Stimulated activated CD4-positive, alpha-beta T cell treated with anti-CD3 and anti-CD28 coated beads, TNF-alpha, amount 100 ng/mL, for 4 hours (primary cell): Measurements from ENCODE around the gene KRTAP1-3.
"Not testable (repeated sequence)": the region's sequence is repeated elsewhere in the genome, so short reads cannot be mapped to it uniquely, and the experiment has no call there.

Source experiments
- DNase-seq, 3 experiments: peaks; one replicate each; pipeline ENCODE4 v3.0.0-alpha.2; 2020; ENCODE audit warnings: low read depth in 3 of 3

The KRTAP1-3 gene, protein sequence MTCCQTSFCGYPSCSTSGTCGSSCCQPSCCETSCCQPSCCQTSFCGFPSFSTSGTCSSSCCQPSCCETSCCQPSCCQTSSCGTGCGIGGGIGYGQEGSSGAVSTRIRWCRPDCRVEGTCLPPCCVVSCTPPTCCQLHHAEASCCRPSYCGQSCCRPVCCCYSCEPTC

DNA sequence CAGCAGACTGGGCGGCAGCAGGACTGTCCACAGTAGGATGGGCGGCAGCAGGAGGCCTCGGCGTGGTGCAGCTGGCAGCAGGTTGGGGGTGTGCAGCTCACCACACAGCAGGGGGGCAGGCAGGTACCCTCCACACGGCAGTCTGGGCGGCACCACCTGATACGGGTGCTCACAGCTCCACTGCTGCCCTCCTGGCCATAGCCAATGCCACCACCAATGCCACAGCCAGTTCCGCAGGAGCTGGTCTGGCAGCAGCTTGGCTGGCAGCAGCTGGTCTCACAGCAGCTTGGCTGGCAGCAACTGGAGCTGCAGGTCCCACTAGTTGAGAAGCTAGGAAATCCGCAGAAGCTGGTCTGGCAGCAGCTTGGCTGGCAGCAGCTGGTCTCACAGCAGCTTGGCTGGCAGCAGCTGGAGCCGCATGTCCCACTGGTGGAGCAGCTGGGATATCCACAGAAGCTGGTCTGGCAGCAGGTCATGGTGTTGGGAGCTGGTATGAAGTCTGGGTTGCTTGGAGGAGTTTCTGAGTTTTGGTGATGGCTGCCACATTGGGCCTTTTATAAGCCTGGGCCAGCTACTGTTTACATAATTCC lies at the start of gene KRTAP1-3:
Gene KRTAP1-3 (minus strand): TSS at position 529 of the 590 bp plus-strand sequence. CDS start 53 bp downstream, at position 476.
- DNase-seq: not testable (repeated sequence)

DNA sequence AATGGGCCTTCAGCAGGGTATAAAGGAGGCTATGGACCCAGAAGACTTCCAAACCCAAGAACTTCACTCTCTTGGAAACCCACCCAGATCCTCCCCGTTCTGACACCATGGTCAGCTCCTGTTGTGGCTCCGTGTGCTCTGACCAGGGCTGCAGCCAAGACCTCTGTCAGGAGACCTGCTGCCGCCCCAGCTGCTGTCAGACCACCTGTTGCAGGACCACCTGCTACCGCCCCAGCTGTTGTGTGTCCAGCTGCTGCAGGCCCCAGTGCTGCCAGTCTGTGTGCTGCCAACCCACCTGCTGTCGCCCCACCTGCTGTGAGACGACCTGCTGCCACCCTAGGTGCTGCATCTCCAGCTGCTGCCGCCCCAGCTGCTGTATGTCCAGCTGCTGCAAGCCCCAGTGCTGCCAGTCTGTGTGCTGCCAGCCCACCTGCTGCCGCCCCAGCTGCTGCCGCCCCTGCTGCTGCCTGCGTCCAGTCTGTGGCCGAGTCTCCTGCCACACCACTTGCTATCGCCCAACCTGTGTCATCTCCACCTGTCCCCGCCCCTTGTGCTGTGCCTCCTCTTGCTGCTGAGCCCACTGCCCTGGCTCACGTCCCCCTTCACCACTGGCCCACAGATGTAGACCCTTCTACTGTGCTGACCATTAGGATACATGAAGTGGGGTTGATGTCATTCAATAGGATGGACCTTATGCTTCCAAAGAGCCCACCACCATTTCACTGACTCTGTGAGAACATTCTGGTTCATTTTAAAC lies 49.6 kb upstream of the KRTAP1-3 start, which contains the start of gene KRTAP4-7:
Gene KRTAP4-7 (plus strand): TSS at position 51 of the 757 bp plus-strand sequence. CDS start 57 bp downstream, at position 108.
- not testable (repeated sequence) for DNase-seq

DNA sequence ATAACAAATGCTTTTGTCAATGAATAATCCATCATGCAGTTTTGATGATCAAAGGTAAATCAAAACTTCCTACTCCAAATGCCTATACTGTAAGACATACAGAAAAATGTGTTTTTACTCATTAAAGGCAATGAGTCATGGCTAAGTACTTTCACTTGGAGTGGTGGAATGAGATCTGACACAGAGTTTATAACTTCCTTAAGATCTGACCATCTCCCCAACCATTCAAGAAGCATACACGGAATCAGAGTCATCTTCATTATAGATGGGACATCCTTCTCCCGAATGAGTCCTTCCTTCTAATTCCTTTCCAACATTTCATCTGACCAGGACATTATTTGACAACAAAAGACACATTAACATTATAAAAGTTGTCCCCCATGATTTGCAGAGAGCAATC lies 48.8 kb upstream of the KRTAP1-3 start:
- DNase-seq: not testable (repeated sequence)

DNA sequence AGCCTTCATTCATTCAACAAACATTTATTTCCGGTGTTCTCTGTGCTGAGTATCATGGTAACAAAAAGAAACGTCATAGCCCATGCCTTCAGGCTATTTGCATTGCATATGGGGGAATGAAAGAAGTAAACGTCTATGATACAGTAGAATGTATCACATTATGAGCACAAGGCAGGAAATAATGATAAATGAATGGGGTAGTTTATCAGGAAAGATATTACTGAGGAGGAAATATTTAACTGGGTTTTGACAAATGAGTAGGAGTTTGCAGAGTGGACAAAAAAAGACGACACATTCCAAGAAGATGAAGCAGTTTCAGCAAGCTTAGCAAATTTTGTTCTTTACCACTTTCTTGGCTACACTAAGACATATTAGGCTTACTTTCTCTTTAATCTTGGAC lies 48.0 kb upstream of the KRTAP1-3 start:
- no peak for DNase-seq

DNA sequence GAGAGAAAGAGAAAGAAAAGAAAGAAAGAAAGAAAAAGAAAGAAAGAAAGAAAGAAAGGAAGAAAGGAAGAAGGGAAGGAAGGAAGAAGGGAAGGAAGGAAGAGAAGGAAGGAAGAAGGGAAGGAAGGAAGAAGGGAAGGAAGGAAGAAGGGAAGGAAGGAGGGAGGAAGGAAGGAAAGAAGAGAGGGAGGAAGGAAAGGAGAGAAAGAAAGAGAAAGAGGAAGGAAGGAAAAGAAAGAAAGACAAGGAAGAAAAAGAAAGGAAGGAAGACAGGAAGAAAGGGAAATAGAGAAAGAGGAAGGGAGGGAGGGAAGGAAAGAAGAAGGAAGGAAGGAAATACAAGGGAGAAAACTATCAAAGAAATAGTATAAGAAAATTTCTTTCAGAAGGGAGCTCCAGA lies 42.1 kb upstream of the KRTAP1-3 start:
- no peak for DNase-seq

DNA sequence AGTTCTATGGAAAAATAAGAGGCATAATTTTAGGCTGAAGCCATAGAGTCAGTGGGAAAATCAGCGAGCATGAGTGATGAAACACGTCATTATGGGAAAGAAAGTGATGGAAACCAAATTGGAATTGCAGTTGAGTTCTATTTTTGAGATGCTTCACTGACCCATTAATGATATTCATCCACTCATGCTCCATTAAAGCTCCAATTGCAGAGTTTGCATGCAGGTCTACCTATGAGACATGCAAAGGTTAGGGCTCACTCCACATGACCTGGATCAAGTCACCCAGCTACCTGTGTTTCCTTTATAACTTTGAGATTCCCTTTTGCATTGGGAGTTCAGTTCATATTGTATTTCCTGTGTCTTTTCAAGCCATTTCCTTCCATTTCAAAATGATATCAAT lies 39.0 kb upstream of the KRTAP1-3 start:
- no peak for DNase-seq

DNA sequence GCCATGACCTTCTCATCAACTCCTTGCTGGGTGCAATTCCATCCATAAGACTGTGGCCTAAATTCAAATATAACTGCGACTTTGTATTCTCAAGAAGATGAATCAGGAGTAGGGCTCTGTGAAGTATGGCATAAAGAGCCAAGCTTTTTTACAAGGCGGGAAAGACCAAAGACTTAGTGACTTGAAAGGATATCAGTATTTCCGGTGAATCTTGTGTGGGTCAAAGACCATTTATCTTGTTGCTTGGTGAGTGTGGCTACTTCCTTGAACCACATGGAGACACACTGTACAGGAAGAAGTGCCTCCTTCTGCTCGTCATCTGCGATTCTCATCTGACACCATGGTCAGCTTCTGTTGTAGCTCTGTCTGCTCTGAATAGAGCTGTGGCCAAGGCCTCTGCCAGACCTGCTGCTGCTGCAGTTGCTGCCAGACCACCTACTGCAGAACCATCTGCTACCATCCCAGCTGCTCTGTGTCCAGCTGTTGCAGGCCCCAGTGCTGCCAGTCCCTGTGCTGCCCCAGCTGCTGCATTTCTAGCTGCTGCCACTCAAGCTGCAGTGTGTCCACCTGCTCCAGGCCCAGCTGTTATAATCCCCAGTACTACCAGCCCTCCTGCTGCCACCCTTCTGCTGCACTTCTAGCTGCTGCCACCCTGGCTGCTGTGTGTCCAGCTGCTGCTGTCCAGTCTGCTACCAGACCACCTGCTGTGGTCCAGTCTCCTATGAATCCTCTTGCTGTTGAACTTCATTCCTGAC lies 37.1 kb upstream of the KRTAP1-3 start:
- no peak for DNase-seq

DNA sequence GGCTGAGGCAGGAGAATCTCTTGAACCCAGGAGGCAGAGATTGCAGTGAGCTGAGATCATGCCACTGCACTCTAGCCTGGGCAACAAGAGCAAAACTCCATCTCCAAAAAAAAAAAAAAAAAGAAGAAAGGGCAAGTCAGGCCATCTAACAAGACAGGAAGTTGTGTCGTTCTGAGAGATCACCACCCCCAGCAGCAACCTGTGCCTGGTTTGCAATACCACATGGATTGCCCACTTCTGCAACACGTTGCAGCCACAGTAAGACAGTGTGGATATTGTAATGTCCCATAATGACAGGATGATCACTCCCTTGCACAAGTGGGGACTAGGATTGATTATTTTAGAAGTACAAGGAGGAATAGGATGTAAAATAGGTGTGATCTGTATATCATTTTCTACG lies 34.4 kb upstream of the KRTAP1-3 start:
- DNase-seq: no peak

DNA sequence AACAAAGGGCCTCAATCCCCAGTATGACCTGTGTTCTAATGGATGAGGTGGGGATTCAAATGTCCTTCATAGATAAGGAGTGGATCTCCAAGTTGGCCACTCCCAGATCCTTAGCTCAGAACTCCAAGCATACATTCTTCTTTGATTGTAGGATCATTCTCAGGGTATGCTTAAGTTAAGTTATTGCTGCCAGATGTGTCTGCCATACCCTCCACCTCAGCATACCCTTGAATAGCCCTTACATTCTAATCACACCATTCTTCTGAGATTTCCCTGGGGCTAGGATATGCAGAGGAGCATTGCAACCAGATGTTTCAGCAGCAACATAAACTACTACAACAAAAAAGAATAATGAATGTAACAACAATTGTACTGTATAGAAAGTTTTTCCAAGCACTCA lies 32.6 kb upstream of the KRTAP1-3 start:
- no peak for DNase-seq

DNA sequence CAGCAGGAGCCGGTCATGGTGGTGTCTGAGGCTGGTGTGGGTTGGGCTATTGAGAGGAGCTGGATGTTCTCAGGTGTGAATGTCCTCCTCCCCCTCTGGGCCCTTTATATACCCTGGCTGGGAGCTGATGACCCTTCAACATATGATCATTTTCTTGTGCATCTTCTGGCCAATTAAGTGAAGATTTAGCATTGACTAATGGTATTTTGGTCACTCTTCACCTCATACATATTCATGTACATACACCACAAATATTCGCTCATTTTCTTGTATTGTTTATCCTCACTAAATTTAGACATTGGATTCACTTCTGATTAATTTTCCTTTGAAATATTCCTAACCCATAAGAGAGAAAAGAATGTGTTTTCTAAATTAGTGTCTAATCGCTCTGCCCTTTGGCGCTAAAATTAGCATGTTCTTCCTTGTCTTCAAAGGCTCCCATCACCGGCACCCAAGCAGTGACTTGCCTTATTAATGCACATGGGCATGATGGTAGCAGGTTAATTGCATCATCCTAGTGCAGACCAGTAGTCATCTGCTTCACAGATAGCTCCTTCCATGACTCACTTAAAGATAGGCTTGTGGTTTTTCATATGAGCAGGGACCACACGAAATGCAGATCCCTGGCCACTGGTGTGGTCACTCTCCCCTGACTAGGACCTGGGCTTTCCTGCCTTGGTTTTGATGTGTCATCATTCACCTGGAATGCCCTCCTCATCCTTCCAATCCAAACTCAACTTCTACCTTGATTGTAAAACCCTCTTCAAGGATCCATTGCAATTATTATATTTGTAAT lies 31.4 kb upstream of the KRTAP1-3 start, which contains the start of gene KRTAP2-4:
Gene KRTAP2-4 (minus strand): TSS at position 51 of the 796 bp plus-strand sequence. CDS start 34 bp downstream, at position 17.
- no peak for DNase-seq

DNA sequence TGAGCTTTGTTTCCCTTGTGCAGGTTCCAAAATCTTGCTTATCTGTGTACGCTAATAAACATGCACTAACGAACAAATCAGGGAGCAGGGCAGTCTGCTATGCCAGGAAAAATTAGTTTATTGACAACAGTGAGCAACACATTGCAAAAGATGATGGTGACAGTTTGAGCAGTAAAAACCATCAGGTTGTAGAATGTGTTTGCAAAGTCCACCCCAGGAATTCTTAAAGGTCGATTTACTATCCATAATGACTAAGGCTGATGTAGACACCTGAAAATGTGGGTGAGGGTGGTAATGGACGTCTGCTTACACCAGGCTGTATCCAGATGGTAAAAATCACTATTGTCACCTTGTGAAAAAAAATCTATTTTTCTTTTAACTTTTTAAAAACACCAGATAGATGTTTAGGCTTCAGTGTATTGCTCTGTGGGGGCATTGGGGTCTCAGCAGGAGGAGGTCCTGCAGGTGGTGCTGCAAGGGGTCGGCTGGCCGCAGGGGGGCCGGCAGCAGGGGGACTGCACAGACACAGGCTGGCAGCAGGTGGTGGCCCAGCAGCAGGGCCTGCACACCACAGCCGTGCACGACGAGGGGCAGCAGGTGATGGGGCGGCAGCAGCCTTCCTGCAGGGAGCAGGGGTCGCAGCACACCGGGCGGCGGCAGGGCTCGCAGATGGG lies 30.5 kb upstream of the KRTAP1-3 start:
- DNase-seq: not testable (repeated sequence)

DNA sequence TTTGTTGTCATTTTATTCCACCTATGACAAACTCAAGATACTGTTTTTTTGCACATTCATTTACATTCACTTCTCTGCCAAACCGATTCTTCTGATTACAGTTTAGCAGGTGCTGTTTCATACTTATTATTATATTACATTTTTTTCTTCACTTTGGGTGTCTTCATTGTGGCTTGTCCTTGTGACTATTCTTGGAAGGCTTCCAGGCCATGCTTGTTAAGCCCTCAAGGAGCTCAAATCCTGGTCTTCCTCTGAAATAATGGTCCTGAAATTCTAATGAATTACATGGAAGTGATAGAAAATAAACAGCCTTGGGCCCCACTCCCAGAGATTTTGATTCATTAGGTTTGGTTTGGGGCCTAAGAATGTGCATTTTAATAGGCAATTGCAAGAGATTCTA lies 29.6 kb upstream of the KRTAP1-3 start:
- DNase-seq: no peak

DNA sequence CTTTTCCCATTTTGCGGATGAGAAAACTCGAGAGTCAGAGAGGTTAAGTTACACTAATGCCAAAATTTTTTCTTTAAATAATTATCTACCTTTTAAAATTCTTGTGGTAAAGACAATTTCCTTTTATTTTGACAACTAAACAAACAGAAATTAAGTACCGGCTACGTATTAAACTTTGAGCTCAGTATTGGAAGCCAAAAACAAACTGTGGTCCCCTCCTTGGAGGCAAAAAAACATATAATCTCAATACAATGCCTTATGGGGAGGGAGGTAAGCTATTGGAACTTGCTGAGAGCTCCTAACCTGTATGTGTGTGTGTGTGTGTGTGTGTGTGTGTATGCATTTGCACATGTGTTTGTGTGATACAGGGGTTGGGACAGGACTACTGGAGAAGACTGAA lies 28.8 kb upstream of the KRTAP1-3 start:
- DNase-seq: no peak

DNA sequence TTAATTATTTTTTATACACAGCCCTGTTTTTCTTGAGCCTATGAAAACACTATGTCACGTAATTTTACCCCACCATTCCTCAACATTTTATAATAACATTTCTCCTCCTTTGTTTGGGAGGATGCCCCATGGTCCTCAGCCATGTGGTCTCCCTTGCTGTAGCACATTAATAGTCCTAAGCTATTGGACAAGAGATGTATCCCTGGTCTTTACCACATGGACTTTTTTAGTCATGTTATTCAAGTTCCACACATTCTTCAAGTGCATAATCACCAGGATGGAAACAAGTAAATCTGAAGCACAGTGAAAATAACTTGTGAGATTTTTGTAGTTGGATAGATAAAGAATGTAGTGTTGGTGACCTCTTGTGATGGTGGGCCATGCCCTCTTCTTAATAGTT lies 27.3 kb upstream of the KRTAP1-3 start:
- DNase-seq: no peak

DNA sequence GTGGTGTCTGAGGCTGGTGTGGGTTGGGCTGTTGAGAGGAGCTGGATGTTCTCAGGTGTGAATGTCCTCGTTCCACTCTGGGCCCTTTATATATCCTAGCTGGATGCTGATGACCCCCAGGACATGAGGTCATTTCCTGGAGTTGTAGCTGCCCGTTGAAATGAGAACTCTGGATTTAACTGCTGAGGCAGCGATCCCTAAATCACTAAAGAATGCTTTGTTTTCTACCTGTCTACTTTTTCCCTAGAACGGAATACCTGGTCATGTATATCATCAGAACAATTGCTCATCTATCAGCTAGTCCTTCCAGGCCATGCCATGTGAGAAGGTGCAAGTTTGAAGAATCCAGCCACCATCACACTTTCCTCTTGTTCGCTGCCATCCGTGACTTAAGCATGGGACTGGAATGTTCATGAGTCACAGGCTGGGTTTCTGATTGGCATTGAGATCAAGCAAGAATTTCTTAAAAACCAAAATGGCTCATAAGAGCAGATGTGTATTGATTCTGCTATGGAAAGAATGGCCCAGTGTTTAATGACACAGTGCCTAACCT lies 25.5 kb upstream of the KRTAP1-3 start, which contains the start of gene KRTAP2-3:
Gene KRTAP2-3 (minus strand): TSS at position 63 of the 553 bp plus-strand sequence. CDS start 64 bp downstream, outside the sequence.
- DNase-seq: no peak

DNA sequence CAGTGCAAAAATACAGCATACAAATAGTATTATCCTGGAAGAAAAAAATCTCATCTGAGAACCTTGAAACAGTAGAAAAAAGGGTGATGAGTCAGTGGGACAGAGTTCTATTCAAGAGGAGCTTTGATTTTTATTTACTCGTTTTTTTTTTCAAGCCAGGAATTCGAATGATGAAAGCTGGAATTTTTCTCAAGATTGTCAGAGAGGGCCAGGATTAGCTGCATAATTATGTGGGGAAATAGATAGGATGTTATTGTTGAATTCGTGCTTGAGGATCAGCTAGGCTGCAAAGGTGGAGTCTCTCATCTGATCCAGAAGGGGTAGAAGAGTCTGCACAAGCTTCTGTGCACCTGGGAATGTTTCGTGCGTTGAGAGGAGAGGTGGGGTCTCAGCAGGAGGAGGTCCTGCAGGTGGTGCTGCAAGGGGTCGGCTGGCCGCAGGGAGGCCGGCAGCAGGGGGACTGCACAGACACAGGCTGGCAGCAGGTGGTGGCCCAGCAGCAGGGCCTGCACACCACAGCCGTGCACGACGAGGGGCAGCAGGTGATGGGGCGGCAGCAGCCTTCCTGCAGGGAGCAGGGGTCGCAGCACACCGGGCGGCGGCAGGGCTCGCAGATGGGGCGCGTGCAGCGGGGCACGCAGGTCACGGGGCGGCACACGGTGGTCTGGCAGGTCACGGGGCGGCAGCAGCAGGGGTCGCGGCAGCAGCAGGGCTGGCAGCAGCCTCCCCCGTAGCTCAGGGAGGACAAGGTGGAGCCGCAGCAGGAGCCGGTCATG lies 24.8 kb upstream of the KRTAP1-3 start:
- not testable (repeated sequence) for DNase-seq

DNA sequence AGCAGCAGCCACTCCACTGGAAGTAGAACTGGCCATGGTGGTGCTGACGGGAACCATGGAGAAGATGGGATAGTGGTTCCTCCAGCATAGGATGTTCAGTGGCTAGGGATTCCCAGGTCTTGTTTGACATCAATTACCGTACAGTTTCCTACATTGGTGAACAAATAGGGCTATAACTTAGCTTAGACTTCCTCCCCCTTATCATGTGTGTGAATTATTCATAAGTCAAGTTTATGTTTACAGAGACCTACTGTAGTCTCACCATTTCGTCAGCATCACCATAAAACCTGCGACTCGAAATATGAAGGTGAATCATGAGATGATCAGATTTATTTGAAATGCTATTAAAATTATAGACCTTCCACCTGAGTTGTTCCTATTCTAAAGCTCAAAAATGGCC lies 24.1 kb upstream of the KRTAP1-3 start:
- no peak for DNase-seq

DNA sequence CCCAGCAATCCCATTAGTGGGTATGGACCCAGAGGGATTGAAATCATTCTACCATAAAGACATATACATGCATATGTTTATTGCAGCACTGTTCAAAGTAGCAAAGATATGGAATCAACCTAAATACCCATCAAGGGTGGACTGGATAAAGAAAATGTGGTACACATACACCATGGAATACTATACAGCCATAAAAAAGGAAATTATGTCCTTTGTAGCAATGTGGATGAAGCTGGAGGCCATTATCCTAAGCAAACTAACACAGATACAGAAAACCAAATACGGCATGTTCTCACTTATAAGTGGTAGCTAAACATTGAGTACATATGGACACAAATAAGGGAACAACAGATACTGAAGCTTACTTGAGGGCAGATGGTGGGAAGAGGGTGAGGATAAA lies 22.9 kb upstream of the KRTAP1-3 start:
- DNase-seq: no peak

DNA sequence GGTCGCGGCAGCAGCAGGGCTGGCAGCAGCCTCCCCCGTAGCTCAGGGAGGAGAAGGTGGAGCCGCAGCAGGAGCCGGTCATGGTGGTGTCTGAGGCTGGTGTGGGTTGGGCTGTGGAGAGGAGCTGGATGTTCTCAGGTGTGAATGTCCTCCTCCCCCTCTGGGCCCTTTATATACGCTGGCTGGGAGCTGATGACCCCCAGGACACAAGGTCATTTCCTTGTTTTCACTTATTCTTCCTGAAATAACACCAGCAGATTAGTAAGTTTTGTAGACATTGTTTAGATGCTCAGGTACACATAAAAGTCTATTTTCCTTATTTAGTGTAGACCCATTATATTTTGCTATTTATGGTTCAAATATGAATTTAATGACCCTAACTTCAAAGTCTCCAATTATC lies 20.5 kb upstream of the KRTAP1-3 start, which contains the start of gene KRTAP2-2:
Gene KRTAP2-2 (minus strand): TSS at position 101 of the 400 bp plus-strand sequence. CDS start 19 bp downstream, at position 82.
- DNase-seq: not testable (repeated sequence)
